T-cell (primary cell): ENCODE data around the gene REM2. TPM values are rescaled to one million over a fixed set of nuclear protein-coding genes. Genes with fewer than 3 reads are reported as not detected.

Experiments
- ATAC-seq, 4 experiments: fragments of 200-7000 bp in 3 of 4; fragments of 150-1000 bp in 1 of 4; cut with Tn5 transposase; replicated peaks in 1 of 4; 1 replicate in 3 of 4; 2 replicates in 1 of 4; pipeline ENCODE4 v1.10.0; 2021; ENCODE audit warnings: moderate library complexity in 3 of 4, mild to moderate bottlenecking in 2 of 4, moderate number of reproducible peaks in 1 of 4
- CTCF ChIA-PET, 2 donors: fragments of 300-600 bp; sonication (Branson Sonifier 250); formaldehyde crosslinking; loops; one replicate each; lab custom pipeline; 2022; ENCODE audit warnings: antibody characterized with exemption in 2 of 2; lab: Charles Lee
- POLR2A ChIA-PET, 2 donors: fragments of 300-600 bp; sonication (Branson Sonifier 250); formaldehyde crosslinking; loops; one replicate each; lab custom pipeline; 2022; ENCODE audit warnings: antibody characterized with exemption in 2 of 2; lab: Charles Lee
- DNase-seq, 35 experiments: peaks; one replicate each; pipeline versions ENCODE4 v3.0.0 to v3.0.0-alpha.2; 2013 to 2023
- H3K27ac ChIP-seq: one replicate; pipeline ENCODE4 v1.5.1; 2013; ENCODE audit warnings: low read length
- H3K27me3 ChIP-seq, 2 experiments: replicated peaks in 1 of 2; 1 replicate in 1 of 2; 2 replicates in 1 of 2; pipeline versions ENCODE4 v1.6.1 to v1.7.0; 2013; ENCODE audit warnings: low read length in 1 of 2, mixed read lengths in 1 of 2; ENCODE audit not compliant: control insufficient read depth in 2 of 2, insufficient read depth in 2 of 2; ENCODE audit errors: extremely low read depth in 1 of 2
- H3K36me3 ChIP-seq, 2 donors: 1 replicate in 1 of 2; 2 replicates in 1 of 2; pipeline versions ENCODE4 v1.6.1 to v1.7.0; 2013; ENCODE audit warnings: low read length in 1 of 2; ENCODE audit not compliant: control insufficient read depth in 2 of 2, insufficient read depth in 1 of 2; ENCODE audit errors: extremely low read depth in 1 of 2
- H3K4me1 ChIP-seq, 2 experiments: 1 replicate in 1 of 2; 2 replicates in 1 of 2; pipeline versions ENCODE4 v1.6.1 to v1.7.0; 2013; ENCODE audit warnings: low read length in 2 of 2, mixed read lengths in 1 of 2; ENCODE audit not compliant: insufficient read depth in 2 of 2, control insufficient read depth in 1 of 2; ENCODE audit errors: extremely low read depth in 1 of 2
- H3K4me3 ChIP-seq, 2 donors: 1 replicate in 1 of 2; 2 replicates in 1 of 2; pipeline versions ENCODE4 v1.5.1 to v1.7.0; 2013; ENCODE audit warnings: mild to moderate bottlenecking in 2 of 2, low read length in 1 of 2, moderate library complexity in 1 of 2; ENCODE audit not compliant: control insufficient read depth in 1 of 2; ENCODE audit errors: extremely low read depth in 1 of 2
- H3K9me3 ChIP-seq: 2 replicates; pipeline ENCODE4 v1.7.0; 2013
- H3K27ac Mint-ChIP-seq, 2 donors: one replicate each; pipeline ENCODE4 v1.8.0; 2020 to 2021; ENCODE audit warnings: mild to moderate bottlenecking in 2 of 2, mixed read lengths in 2 of 2
- H3K27me3 Mint-ChIP-seq, 2 donors: one replicate each; pipeline ENCODE4 v1.8.0; 2021 to 2022; ENCODE audit warnings: mixed read lengths in 2 of 2
- H3K36me3 Mint-ChIP-seq: one replicate; pipeline ENCODE4 v1.8.0; 2021; ENCODE audit warnings: mixed read lengths
- H3K4me1 Mint-ChIP-seq, 3 donors: one replicate each; pipeline ENCODE4 v1.8.0; 2020 to 2022; ENCODE audit warnings: mixed read lengths in 3 of 3, mild to moderate bottlenecking in 1 of 3
- H3K4me3 Mint-ChIP-seq, 3 donors: one replicate each; pipeline ENCODE4 v1.8.0; 2020 to 2022; ENCODE audit warnings: mild to moderate bottlenecking in 3 of 3, mixed read lengths in 3 of 3, moderate library complexity in 3 of 3
- H3K9me3 Mint-ChIP-seq, 3 donors: one replicate each; pipeline ENCODE4 v1.8.0; 2020 to 2022; ENCODE audit warnings: mixed read lengths in 3 of 3
- WGBS: methylation state at CpG from one replicate; pipeline ENCODE4 v1.1.5; 2013; ENCODE audit warnings: missing lambda C conversion rate; ENCODE audit not compliant: insufficient coverage; 5-methylcytosine and 5-hydroxymethylcytosine counted together
- total RNA-seq, 35 experiments: library from RNA in 6 of 35; stranded (reverse) in 6 of 35; fragments of 120-200 nt in 1 of 35; gene quantifications; one replicate each; pipeline versions ENCODE4 v1.2.1 to v1.2.4 and lab custom pipeline; 2013 to 2026

REM2 gene, protein sequence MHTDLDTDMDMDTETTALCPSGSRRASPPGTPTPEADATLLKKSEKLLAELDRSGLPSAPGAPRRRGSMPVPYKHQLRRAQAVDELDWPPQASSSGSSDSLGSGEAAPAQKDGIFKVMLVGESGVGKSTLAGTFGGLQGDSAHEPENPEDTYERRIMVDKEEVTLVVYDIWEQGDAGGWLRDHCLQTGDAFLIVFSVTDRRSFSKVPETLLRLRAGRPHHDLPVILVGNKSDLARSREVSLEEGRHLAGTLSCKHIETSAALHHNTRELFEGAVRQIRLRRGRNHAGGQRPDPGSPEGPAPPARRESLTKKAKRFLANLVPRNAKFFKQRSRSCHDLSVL
- 10 to 100 TPM in 1 of 5 donors, 1 to 10 TPM in 4; 4.1 to 10.6 (median 6.2) TPM for total RNA-seq
- 2.5 TPM for total RNA-seq (2013)
- 0.11 to 7.8 (median 3.3) reads per million in 29 experiments for total RNA-seq (lab: John Stamatoyannopoulos, UW)

DNA sequence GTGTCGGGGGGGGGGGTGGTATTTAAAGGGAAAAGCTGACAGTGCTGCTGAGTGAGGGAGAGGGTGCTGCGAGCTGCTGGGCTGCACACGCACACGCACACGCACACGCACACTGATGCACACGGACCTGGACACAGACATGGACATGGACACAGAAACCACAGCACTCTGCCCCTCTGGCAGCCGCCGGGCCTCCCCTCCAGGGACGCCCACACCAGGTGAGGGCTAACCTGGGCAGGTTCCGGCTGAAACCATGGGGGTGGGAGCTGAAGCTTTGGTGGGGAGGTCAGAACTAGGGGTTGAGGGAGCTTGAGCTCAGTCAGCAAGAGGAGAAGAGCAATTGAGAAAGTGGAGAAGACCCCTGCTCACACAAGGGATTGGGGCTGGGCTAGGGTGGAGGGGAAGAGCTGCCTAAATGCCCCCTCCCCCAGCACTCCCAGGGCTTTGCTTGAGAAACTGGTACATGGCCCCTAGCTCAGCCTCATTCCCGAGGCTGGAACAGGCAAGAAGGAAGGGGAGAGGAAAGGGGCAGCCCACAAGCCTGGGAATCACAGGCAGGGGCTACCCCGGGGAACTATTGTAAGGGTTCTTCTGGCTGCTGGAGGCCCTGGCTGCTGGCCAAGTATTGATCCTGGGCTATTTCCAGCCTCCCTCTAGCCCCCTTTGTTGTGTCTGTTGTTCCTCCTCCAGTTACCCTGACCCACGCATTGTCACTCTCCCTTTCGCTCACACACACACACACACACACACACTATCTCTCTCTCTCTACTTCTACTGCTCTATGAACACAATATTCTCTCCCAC is at the start of gene REM2:
TSS of gene REM2 (plus strand) at position 50 of the 804 bp plus-strand sequence. CDS start at position 116, 66 bp downstream.
- Mint-ChIP-seq H3K9me3 (no peaks in the 10 kb centered on the region), H3K27me3 (no peaks in the 10 kb centered on the region), H3K27ac (peak within 1 kb of the TSS; percentile 52 to 80), H3K4me1 (peaks cover 46 to 54% (median 52%) of the 10 kb centered on the region in 3 donors), H3K36me3 (peaks cover 10% of the 10 kb centered on the region), H3K4me3 (no peak within 1 kb of the TSS)
- Histone ChIP-seq H3K4me1 (peaks cover 12 to 42% of the 10 kb centered on the region in 2 experiments), H3K27ac (no peak within 1 kb of the TSS), H3K27me3 (no peaks in the 10 kb centered on the region), H3K36me3 (peaks cover 0 to 9% of the 10 kb centered on the region in 2 donors), H3K9me3 (no peaks in the 10 kb centered on the region), H3K4me3 (no peak within 1 kb of the TSS)
- 87% methylated on average over 11 of the region's 15 CpGs for WGBS
- CTCF ChIA-PET = interaction anchor here (0.7 to 2.0 kb wide), 4 partner anchors 10 to 313 kb away, joined by 3 to 7 read pairs (median 5); no protein-coding TSS in a partner anchor
- POLR2A ChIA-PET = no interaction called here
- ATAC-seq = no peak
- no peak for DNase-seq

DNA sequence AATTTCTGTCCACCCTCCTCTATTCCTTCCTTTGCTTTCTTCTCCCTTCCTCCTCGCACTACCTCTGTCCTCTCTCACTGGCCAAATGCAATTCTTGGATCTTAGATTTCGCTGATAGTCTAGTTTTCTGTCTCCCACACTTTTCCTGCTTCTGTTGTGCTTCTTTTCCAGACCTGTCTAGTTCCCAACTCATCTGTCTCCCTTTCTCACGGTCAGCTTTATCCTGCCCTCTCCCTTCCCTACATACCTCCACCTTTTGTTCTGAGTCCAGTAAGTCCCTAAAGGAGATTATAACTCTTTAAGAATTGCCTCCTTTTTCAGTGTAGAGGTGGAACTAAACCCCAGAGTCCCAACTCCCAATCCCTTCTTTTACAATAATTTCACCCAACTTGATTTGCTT is 47.5 kb upstream of the REM2 start:
- peak overlapping the region; percentile 0 to 29 for H3K27ac Mint-ChIP-seq
- H3K36me3 Mint-ChIP-seq = peaks cover 20% of the 10 kb centered on the region
- peaks cover 0 to 36% of the 10 kb centered on the region in 2 experiments for H3K27me3 ChIP-seq
- 100% methylated on average over 2 of the region's 3 CpGs for WGBS
- POLR2A ChIA-PET = interaction anchor here in 1 of 2 donors (1.2 kb wide), 1 partner anchor 28 kb away, joined by 3 read pairs; no protein-coding TSS in a partner anchor
- H3K4me1 ChIP-seq = peaks cover 9 to 28% of the 10 kb centered on the region in 2 experiments
- H3K27ac ChIP-seq = no peak overlapping the region
- H3K27me3 Mint-ChIP-seq = peaks cover 9 to 24% of the 10 kb centered on the region in 2 donors
- no peak overlapping the region for H3K4me3 ChIP-seq
- no peak for DNase-seq
- H3K9me3 ChIP-seq = no peaks in the 10 kb centered on the region
- CTCF ChIA-PET = interaction anchor here (0.7 to 1.5 kb wide), 3 partner anchors 17 to 266 kb away, joined by 3 to 5 read pairs (median 3); no protein-coding TSS in a partner anchor
- ATAC-seq = no peak
- no peaks in the 10 kb centered on the region for H3K9me3 Mint-ChIP-seq
- peaks cover 18 to 31% (median 25%) of the 10 kb centered on the region in 3 donors for H3K4me1 Mint-ChIP-seq
- H3K36me3 ChIP-seq = peaks cover 4 to 27% of the 10 kb centered on the region in 2 donors
- H3K4me3 Mint-ChIP-seq = peak overlapping the region in 1 of 3 donors; percentile 90

DNA sequence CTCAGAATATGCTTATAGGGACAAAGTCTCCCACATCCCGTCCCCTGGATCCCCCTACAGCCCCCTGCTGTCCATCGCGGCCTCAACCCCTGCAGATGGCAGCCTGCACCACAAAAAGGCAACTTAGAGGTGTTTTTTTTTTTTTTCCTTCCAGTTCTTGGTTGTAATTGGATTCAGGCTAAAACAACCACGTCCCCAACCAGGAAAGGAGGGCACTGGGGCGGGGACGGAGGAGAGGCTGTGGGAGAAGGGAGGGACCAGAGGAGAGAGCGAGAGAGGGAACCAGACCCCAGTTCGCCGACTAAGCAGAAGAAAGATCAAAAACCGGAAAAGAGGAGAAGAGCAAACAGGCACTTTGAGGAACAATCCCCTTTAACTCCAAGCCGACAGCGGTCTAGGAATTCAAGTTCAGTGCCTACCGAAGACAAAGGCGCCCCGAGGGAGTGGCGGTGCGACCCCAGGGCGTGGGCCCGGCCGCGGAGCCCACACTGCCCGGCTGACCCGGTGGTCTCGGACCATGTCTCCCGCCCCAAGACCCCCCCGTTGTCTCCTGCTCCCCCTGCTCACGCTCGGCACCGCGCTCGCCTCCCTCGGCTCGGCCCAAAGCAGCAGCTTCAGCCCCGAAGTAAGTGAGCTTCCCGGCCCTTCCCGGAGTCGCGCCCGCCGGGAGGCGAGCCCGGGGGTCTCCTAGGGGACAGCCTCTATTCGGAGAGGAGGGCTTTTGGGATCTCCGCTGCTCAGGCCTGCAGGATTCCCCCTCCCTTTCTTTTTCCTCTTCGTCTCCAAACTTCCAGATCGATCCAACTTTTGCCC is 46.5 kb upstream of the REM2 start, which contains the start of gene MMP14:
TSS of gene MMP14 (plus strand) at position 285 of the 813 bp plus-strand sequence. CDS start at position 518, 233 bp downstream.
- H3K4me1 ChIP-seq = peaks cover 6 to 21% of the 10 kb centered on the region in 2 experiments
- Mint-ChIP-seq H3K4me3 (peak within 1 kb of the TSS; percentile 81 to 90 (median 87)), H3K4me1 (peaks cover 9 to 21% (median 18%) of the 10 kb centered on the region in 3 donors), H3K36me3 (peaks cover 16% of the 10 kb centered on the region), H3K27ac (peak within 1 kb of the TSS; percentile 29 to 55), H3K27me3 (peaks cover 13 to 28% of the 10 kb centered on the region in 2 donors), H3K9me3 (no peaks in the 10 kb centered on the region)
- DNase-seq (no peak), ATAC-seq (no peak)
- peaks cover 4 to 20% of the 10 kb centered on the region in 2 donors for H3K36me3 ChIP-seq
- ChIA-PET POLR2A (no interaction called here), CTCF (interaction anchor here (0.5 to 0.7 kb wide), 2 partner anchors 18 to 235 kb away, joined by 3 to 4 read pairs; no protein-coding TSS in a partner anchor)
- H3K27ac ChIP-seq = no peak within 1 kb of the TSS
- H3K4me3 ChIP-seq = peak within 1 kb of the TSS; percentile 43 to 78
- peaks cover 0 to 45% of the 10 kb centered on the region in 2 experiments for H3K27me3 ChIP-seq
- WGBS = 37% methylated on average over 31 of the region's 46 CpGs
- H3K9me3 ChIP-seq = no peaks in the 10 kb centered on the region

DNA sequence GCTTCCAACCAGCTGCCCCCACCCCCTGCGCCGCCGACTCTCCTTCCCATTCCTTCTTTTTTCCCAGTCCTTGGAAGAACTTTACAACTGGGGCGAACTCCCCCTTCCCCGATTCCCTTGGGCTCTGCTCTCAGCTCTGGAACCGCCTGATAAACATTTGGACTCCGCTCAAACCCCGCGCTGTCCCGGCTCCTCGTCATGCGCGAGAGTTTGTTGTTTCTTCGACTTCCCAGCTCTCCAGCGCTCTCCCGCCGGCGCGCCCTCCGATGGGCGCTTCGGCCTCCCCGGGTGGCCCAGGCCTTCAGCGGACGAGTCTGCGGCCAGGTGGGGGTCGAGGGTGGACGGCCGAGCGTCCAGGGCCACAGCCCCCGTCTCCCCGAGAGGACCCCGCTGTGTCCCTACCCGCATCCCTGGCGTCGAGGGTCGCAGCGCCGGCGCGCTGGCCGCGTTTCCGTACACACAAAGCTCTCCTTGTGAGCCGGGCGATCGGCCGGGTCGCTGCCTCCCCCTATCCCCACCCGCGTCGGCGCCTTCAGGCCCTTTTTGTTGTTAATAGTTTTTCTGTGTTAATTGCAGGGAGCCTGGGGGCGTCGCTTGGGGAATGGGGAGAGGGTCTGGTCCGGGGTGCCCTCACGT is 45.8 kb upstream of the REM2 start:
- peak overlapping the region in 1 of 2 donors; percentile 39 for H3K27ac Mint-ChIP-seq

More for the DNA sequence above, 45.8 kb upstream of the REM2 start:
- H3K27ac ChIP-seq = no peak overlapping the region
- POLR2A ChIA-PET = interaction anchor here in 1 of 2 donors (0.7 kb wide), 1 partner anchor 1278 kb away, joined by 4 read pairs; the partner anchor contains the start of gene NRL
- H3K9me3 ChIP-seq = no peaks in the 10 kb centered on the region
- peaks cover 5 to 13% (median 13%) of the 10 kb centered on the region in 3 donors for H3K4me1 Mint-ChIP-seq
- H3K4me3 Mint-ChIP-seq = peak overlapping the region; percentile 81 to 90 (median 87)
- peak overlapping the region; percentile 43 to 78 for H3K4me3 ChIP-seq
- H3K36me3 Mint-ChIP-seq = peaks cover 11% of the 10 kb centered on the region
- peaks cover 13 to 31% of the 10 kb centered on the region in 2 donors for H3K27me3 Mint-ChIP-seq
- H3K9me3 Mint-ChIP-seq = no peaks in the 10 kb centered on the region
- DNase-seq = peak in 3 of 35 experiments; percentile 8 to 32 (median 13)
- peaks cover 6 to 21% of the 10 kb centered on the region in 2 experiments for H3K4me1 ChIP-seq
- H3K27me3 ChIP-seq = peaks cover 0 to 48% of the 10 kb centered on the region in 2 experiments
- CTCF ChIA-PET = interaction anchor here (0.7 to 0.9 kb wide), 2 partner anchors 16 to 234 kb away, joined by 3 to 4 read pairs; no protein-coding TSS in a partner anchor
- ATAC-seq = peak; percentile 43 to 59 (median 58)
- peaks cover 4 to 17% of the 10 kb centered on the region in 2 donors for H3K36me3 ChIP-seq
- 9% methylated on average over 32 of the region's 57 CpGs for WGBS
